PC-9 (cell line): Measurements from ENCODE around the gene SPATA46.

Source experiments
- EZH2 ChIP-seq: fragments of 200-600 bp; sonication (generic); IDR thresholded peaks from 2 replicates; pipeline ENCODE4 v1.8.0; 2017; ENCODE audit warnings: antibody characterized with exemption, low read depth
- TF ChIP-seq, protein P1 (sequence below): fragments of 200-600 bp; sonication (generic); conservative IDR thresholded peaks from 2 replicates; pipeline ENCODE4 v1.6.1; 2017; ENCODE audit warnings: mixed run types, antibody characterized with exemption, mild to moderate bottlenecking, moderate library complexity

DNA sequence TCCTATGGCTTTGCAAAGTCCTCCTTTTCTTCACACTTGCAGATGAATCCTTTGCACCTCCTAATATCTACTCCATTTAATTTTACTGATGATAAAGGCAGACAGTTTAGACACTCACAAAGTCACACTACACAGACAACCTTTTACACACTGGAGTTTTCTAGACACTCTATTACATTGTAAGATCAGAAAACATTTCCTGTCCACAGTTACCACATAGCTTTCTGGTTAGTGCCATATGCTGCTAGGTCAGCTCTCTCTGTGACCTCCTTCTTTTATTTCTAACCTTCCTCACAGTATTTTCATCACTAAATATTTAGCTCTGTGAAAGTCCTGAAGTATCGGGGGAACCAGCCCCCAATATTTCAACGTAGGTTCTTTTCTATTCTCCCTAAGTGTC is 30.2 kb upstream of the SPATA46 start:
- TF ChIP-seq, protein P1, sequence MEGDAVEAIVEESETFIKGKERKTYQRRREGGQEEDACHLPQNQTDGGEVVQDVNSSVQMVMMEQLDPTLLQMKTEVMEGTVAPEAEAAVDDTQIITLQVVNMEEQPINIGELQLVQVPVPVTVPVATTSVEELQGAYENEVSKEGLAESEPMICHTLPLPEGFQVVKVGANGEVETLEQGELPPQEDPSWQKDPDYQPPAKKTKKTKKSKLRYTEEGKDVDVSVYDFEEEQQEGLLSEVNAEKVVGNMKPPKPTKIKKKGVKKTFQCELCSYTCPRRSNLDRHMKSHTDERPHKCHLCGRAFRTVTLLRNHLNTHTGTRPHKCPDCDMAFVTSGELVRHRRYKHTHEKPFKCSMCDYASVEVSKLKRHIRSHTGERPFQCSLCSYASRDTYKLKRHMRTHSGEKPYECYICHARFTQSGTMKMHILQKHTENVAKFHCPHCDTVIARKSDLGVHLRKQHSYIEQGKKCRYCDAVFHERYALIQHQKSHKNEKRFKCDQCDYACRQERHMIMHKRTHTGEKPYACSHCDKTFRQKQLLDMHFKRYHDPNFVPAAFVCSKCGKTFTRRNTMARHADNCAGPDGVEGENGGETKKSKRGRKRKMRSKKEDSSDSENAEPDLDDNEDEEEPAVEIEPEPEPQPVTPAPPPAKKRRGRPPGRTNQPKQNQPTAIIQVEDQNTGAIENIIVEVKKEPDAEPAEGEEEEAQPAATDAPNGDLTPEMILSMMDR: no peak
- TF ChIP-seq EZH2: no peak
